K562 (cell line): ENCODE results near the gene ATP9B. TPM values are rescaled to one million over a fixed set of nuclear protein-coding genes. Genes with fewer than 3 reads are reported as not detected.

Source experiments
- ATAC-seq: fragments of 200-7000 bp; cut with Tn5 transposase; 3 replicates; pipeline ENCODE4 v1.9.1; 2020; ENCODE audit warnings: moderate library complexity
- BruUV-seq: library from RNA; stranded (reverse); fragments of 400-500 nt; replicated peaks from 2 replicates; lab custom pipeline; 2021; lab: Mats Ljungman, UMichigan
- CTCF ChIA-PET: fragments of 300-600 bp; formaldehyde crosslinking; extraction: SDS; loops from one replicate; lab custom pipeline; 2021; ENCODE audit warnings: low intra/inter-chr PET ratio; lab: Yijun Ruan, JAX
- POLR2A ChIA-PET: fragments of 300-600, 350-650 bp; sonication (Branson Sonifier 250); formaldehyde crosslinking; extraction: SDS; loops from one replicate; lab custom pipeline; 2021; ENCODE audit warnings: antibody characterized with exemption, inconsistent platforms; lab: Yijun Ruan, JAX
- DNase-seq, 4 experiments: peaks; one replicate each; pipeline versions ENCODE4 v3.0.0 to v3.0.0-alpha.2; 2011 to 2018; ENCODE audit warnings: low spot score in 3 of 4, mixed read lengths in 3 of 4; ENCODE audit errors: extremely low read depth in 1 of 4
- FAIRE-seq: peaks from 2 replicates; lab custom pipeline; 2011; peaks lifted over from hg19 to GRCh38; lab: Jason Lieb, UNC
- H2AFZ ChIP-seq: 2 replicates; pipeline ENCODE4 v1.6.0; 2011; ENCODE audit warnings: low read depth, low read length, control low read depth, inconsistent platforms
- H3K27ac ChIP-seq: fragments of 200-600 bp; 3 replicates; pipeline ENCODE4 v1.8.0; 2011; ENCODE audit warnings: low read depth, mild to moderate bottlenecking, control low read depth, inconsistent platforms, low read length, moderate library complexity, mixed read lengths; ENCODE audit errors: extremely low read depth
- H3K27me3 ChIP-seq, 2 experiments: fragments of 300-600 bp in 1 of 2; 2 replicates in 1 of 2; 3 replicates in 1 of 2; pipeline versions ENCODE4 v1.6.0 to v1.8.0; 2011; ENCODE audit warnings: inconsistent platforms in 2 of 2, low read length in 2 of 2, mild to moderate bottlenecking in 1 of 2, mixed read lengths in 1 of 2, moderate library complexity in 1 of 2; ENCODE audit not compliant: control insufficient read depth in 2 of 2, insufficient read depth in 2 of 2
- H3K36me3 ChIP-seq: fragments of 300-600 bp; 3 replicates; pipeline ENCODE4 v1.8.0; 2011; ENCODE audit warnings: mild to moderate bottlenecking, low read length, inconsistent platforms; ENCODE audit not compliant: control insufficient read depth, insufficient read depth
- H3K4me1 ChIP-seq, 2 experiments: fragments of 200-600 bp in 1 of 2; replicated peaks in 1 of 2; 2 replicates in 1 of 2; 3 replicates in 1 of 2; pipeline versions ENCODE4 v1.5.1 to v1.8.0; 2011; ENCODE audit warnings: inconsistent platforms in 2 of 2, low read length in 2 of 2, mild to moderate bottlenecking in 1 of 2, mixed read lengths in 1 of 2, moderate library complexity in 1 of 2; ENCODE audit not compliant: control insufficient read depth in 2 of 2, insufficient read depth in 2 of 2
- H3K4me2 ChIP-seq: 2 replicates; pipeline ENCODE4 v1.6.1; 2011; ENCODE audit warnings: low read length, control low read depth, inconsistent platforms, mixed read lengths; ENCODE audit not compliant: insufficient read depth
- H3K4me3 ChIP-seq: fragments of 200-600 bp; sonication (generic), shearing (Covaris generic); 2 replicates; pipeline ENCODE4 v1.5.1; 2016; ENCODE audit warnings: control low read depth, inconsistent platforms
- H3K79me2 ChIP-seq: fragments of 200-600 bp; 3 replicates; pipeline ENCODE4 v1.8.0; 2011; ENCODE audit warnings: low read length, inconsistent platforms; ENCODE audit not compliant: control insufficient read depth, insufficient read depth
- H3K9ac ChIP-seq, 2 experiments: 2 replicates each; pipeline versions ENCODE4 v1.6.0 to v1.6.1; 2011; ENCODE audit warnings: low read depth in 2 of 2, low read length in 2 of 2, control low read depth in 1 of 2, inconsistent platforms in 1 of 2, mild to moderate bottlenecking in 1 of 2, mixed read lengths in 1 of 2; ENCODE audit not compliant: insufficient read depth in 1 of 2
- H3K9me1 ChIP-seq: one replicate; pipeline ENCODE4 v1.6.0; 2011; ENCODE audit warnings: inconsistent platforms, mild to moderate bottlenecking, low read length, moderate library complexity; ENCODE audit not compliant: control insufficient read depth, insufficient read depth
- H3K9me3 ChIP-seq: replicated peaks from 2 replicates; pipeline ENCODE4 v1.5.1; 2011; ENCODE audit warnings: low read depth, low read length, inconsistent platforms; ENCODE audit not compliant: control insufficient read depth, insufficient read depth
- H4K20me1 ChIP-seq: replicated peaks from 2 replicates; pipeline ENCODE4 v1.6.1; 2011; ENCODE audit warnings: low read length, inconsistent platforms, mixed read lengths; ENCODE audit not compliant: control insufficient read depth, insufficient read depth
- ESRRB ChIP-seq: fragments of 250-450 bp; sonication (Bioruptor Pico); IDR thresholded peaks from 2 replicates; pipeline ENCODE4 v1.5.0; 2020; ENCODE audit warnings: mild to moderate bottlenecking, moderate library complexity, borderline replicate concordance
- GATAD2A ChIP-seq: fragments of 450-650 bp; IDR thresholded peaks from 2 replicates; pipeline ENCODE4 v1.6.1; 2017
- HDAC3 ChIP-seq: fragments of 450-650 bp; IDR thresholded peaks from 2 replicates; pipeline ENCODE4 v1.6.1; 2018; ENCODE audit warnings: borderline replicate concordance, mild to moderate bottlenecking, moderate library complexity; ENCODE audit not compliant: partially characterized antibody
- KAT2B ChIP-seq: IDR thresholded peaks from one replicate; pipeline ENCODE4 v1.6.1; 2012; ENCODE audit warnings: low read depth, mild to moderate bottlenecking, control low read depth, inconsistent platforms, low read length, moderate library complexity
- YBX1 ChIP-seq: fragments of 450-650 bp; IDR thresholded peaks from 2 replicates; pipeline ENCODE4 v1.7.1; 2016; ENCODE audit warnings: mild to moderate bottlenecking
- ZNF324 ChIP-seq: fragments of 250-450 bp; sonication (Bioruptor Pico); IDR thresholded peaks from 2 replicates; pipeline ENCODE4 v1.4.0; 2020; ENCODE audit warnings: mild to moderate bottlenecking
- ZNF561 ChIP-seq: fragments of 450-650 bp; formaldehyde crosslinking; conservative IDR thresholded peaks from 2 replicates; pipeline ENCODE4 v1.4.0; 2020; ENCODE audit warnings: mild to moderate bottlenecking, moderate library complexity
- ZNF75A ChIP-seq: fragments of 450-650 bp; formaldehyde crosslinking; IDR thresholded peaks from 2 replicates; pipeline ENCODE4 v1.4.0; 2020; ENCODE audit warnings: mild to moderate bottlenecking
- WGBS: fragments of 100-300 bp; shearing (Covaris generic); methylation state at CpG from one replicate; pipeline ENCODE4 v1.1.6; 2016; ENCODE audit warnings: low coverage, mixed read lengths; ENCODE audit not compliant: insufficient coverage; ENCODE audit errors: missing lambda C conversion rate; 5-methylcytosine and 5-hydroxymethylcytosine counted together
- in situ Hi-C: fragments of 300-500 bp; cut with MboI; formaldehyde crosslinking; loops from 4 replicates; pipeline ENCODE4 v1.15.0; 2018; ENCODE audit warnings: inconsistent platforms, mixed read lengths
- intact Hi-C: fragments of 100-400 bp; cut with micrococcal nuclease; formaldehyde crosslinking; loops from 2 replicates; pipeline ENCODE4 v1.14.2; 2022
- polyA plus RNA-seq, 8 experiments: library from polyadenylated mRNA; depleted of rRNA in 4 of 8; stranded (reverse) in 5 of 8; unstranded in 3 of 8; fragments of >200 nt; fragmentation: Nextera tagmentation in 2 of 8; fragmentation: Illumina TruSeq in 1 of 8; extraction: Ambion mirVana in 2 of 8; extraction: Trizol in 1 of 8; gene quantifications; 2 replicates each; pipeline versions ENCODE4 v1.2.1 to v1.2.3, GENCODE V29; 2011 to 2014; ENCODE audit warnings: inconsistent platforms in 1 of 8, missing spikeins in 1 of 8
- total RNA-seq, 7 experiments: library from RNA; depleted of rRNA in 6 of 7; stranded (reverse); fragments of >200 nt in 6 of 7; fragmentation: Illumina TruSeq in 2 of 7; extraction: Trizol in 2 of 7; gene quantifications; 2 replicates each; pipeline versions ENCODE4 v1.2.1 to v1.2.3, GENCODE V29; 2011 to 2021; ENCODE audit warnings: low replicate concordance in 1 of 7
- TF ChIP-seq, protein P1 (sequence below): fragments of 450-650 bp; IDR thresholded peaks from 2 replicates; pipeline ENCODE4 v1.6.1; 2016; ENCODE audit warnings: missing biosample characterization, missing genetic modification characterization
- TF ChIP-seq, protein P2 (sequence below): fragments of 450-650 bp; formaldehyde crosslinking; IDR thresholded peaks from 2 replicates; pipeline ENCODE4 v1.4.0; 2022; ENCODE audit warnings: missing genetic modification characterization
- TF ChIP-seq, protein P3 (sequence below): fragments of 250-450 bp; sonication (Bioruptor Pico); IDR thresholded peaks from 2 replicates; pipeline ENCODE4 v1.5.0; 2022; ENCODE audit warnings: mild to moderate bottlenecking

The ATP9B gene
- total and polyA plus RNA-seq, 9 of the 15 experiments (the other 6 are each of a cell fraction or from before 2014, with no cell fraction given), result 0.66 to 13.2 (median 7.9) TPM

DNA sequence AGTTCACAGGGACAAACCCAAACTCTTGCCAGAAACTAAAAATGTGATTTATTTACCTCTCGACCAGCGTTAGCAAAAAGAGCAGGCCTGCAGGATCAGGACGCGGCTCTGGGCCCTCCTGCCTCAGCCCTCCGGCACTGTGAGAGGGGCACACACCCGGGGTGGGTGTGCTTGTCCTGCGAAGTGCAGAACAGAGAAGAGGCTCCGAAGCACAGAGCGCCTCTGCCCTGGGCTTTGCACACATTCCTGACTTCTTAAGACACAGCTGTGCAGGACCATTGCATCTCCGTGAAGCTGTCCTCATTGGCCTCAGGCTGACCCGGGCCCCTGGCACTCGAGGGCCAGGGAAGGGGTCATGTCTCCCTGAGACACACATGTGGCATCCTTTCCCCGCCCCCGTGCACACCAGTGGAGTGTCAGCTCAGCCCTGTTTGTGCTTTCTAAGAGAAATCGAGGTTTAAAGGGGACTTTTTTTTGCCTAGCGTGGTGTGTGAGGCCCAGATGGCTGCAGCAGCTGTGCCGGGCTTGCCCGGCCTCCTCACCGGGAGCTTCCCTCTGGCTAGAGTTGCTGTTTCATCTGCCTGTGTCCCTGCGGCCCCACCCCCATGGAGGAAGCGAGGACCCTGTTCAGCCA is 316.6 kb downstream of the ATP9B start:
- DNase-seq, result no peak
- H3K4me2 ChIP-seq, result no peak overlapping the region
- intact Hi-C loops, result no loop called here
- TF ChIP-seq ZNF561 (CRISPR knock-in tag) (no peak), KAT2B (no peak), ZNF75A (no peak)
- TF ChIP-seq, all 486 proteins: peak for 0
- Histone ChIP-seq H3K27ac (no peak overlapping the region), H3K9me1 (no peaks in the 10 kb centered on the region), H3K4me3 (no peak overlapping the region), H3K27me3 (no peaks in the 10 kb centered on the region; a peak in 1 of 5 replicates), H3K9ac (no peak overlapping the region), H3K9me3 (no peaks in the 10 kb centered on the region), H2AFZ (no peak overlapping the region), H4K20me1 (no peaks in the 10 kb centered on the region; the same call in 1 of the 2 replicates), H3K4me1 (peaks cover 0 to 7% of the 10 kb centered on the region in 2 experiments; a peak in 2 of 5 replicates), H3K79me2 (no peaks in the 10 kb centered on the region), H3K36me3 (no peaks in the 10 kb centered on the region)
- FAIRE-seq (no peak), ATAC-seq (no peak)
- in situ Hi-C loops, result no loop called here
- BruUV-seq, result no TSS peak
- WGBS, result 33% methylated on average over 12 of the region's 21 CpGs
- CTCF ChIA-PET, result interaction anchor here (0.6 kb wide), 1 partner anchor 145 kb away, joined by 4 read pairs; no protein-coding TSS in a partner anchor
- POLR2A ChIA-PET, result no interaction called here

DNA sequence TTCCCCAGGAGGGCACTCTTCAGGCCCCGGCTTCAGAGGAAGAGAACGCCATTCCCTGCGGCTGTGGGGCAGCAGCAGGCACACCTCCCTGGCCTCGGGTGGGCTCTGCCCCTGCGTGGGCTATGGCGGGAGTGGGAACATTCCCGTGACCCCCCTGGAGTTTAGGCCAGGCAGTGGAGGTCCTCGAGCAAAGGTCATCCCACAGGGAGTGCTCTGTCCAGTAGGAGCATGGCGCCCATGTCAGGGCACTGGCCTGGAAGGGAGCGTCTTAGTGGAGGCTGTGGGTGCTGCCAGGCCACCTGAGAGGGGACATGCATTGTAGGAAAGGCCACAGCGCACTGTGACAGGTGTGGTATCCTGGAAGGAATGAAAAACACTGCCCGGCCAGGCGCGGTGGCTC is 317.4 kb downstream of the ATP9B start:
- no peaks in the 10 kb centered on the region for H3K79me2 ChIP-seq
- DNase-seq (no peak), FAIRE-seq (no peak), ATAC-seq (no peak)
- H3K27ac ChIP-seq, result no peak overlapping the region
- H4K20me1 ChIP-seq, result no peaks in the 10 kb centered on the region
- no peak overlapping the region for H3K4me2 ChIP-seq
- no peak overlapping the region for H3K4me3 ChIP-seq
- POLR2A ChIA-PET, result no interaction called here
- in situ Hi-C loops, result no loop called here
- H3K9ac ChIP-seq, result no peak overlapping the region
- no peaks in the 10 kb centered on the region for H3K36me3 ChIP-seq
- no peaks in the 10 kb centered on the region for H3K9me1 ChIP-seq
- no peaks in the 10 kb centered on the region; a peak in 1 of 5 replicates for H3K27me3 ChIP-seq
- CTCF ChIA-PET, result interaction anchor here (0.6 kb wide), 1 partner anchor 144 kb away, joined by 4 read pairs; no protein-coding TSS in a partner anchor
- peaks cover 0 to 7% of the 10 kb centered on the region in 2 experiments; a peak in 2 of 5 replicates for H3K4me1 ChIP-seq
- BruUV-seq, result no TSS peak
- 60% methylated on average over 4 of the region's 14 CpGs for WGBS
- no peak overlapping the region for H2AFZ ChIP-seq
- intact Hi-C loops, result no loop called here
- H3K9me3 ChIP-seq, result no peaks in the 10 kb centered on the region
- TF ChIP-seq, protein P1, sequence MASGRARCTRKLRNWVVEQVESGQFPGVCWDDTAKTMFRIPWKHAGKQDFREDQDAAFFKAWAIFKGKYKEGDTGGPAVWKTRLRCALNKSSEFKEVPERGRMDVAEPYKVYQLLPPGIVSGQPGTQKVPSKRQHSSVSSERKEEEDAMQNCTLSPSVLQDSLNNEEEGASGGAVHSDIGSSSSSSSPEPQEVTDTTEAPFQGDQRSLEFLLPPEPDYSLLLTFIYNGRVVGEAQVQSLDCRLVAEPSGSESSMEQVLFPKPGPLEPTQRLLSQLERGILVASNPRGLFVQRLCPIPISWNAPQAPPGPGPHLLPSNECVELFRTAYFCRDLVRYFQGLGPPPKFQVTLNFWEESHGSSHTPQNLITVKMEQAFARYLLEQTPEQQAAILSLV (tag), result no peak
- TF ChIP-seq ESRRB (CRISPR knock-in tag) (no peak), GATAD2A (no peak), HDAC3 (no peak), YBX1 (no peak), ZNF324 (CRISPR knock-in tag) (no peak)
- TF ChIP-seq, protein P2, sequence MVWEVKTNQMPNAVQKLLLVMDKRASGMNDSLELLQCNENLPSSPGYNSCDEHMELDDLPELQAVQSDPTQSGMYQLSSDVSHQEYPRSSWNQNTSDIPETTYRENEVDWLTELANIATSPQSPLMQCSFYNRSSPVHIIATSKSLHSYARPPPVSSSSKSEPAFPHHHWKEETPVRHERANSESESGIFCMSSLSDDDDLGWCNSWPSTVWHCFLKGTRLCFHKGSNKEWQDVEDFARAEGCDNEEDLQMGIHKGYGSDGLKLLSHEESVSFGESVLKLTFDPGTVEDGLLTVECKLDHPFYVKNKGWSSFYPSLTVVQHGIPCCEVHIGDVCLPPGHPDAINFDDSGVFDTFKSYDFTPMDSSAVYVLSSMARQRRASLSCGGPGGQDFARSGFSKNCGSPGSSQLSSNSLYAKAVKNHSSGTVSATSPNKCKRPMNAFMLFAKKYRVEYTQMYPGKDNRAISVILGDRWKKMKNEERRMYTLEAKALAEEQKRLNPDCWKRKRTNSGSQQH, result no peak
- TF ChIP-seq, protein P3, sequence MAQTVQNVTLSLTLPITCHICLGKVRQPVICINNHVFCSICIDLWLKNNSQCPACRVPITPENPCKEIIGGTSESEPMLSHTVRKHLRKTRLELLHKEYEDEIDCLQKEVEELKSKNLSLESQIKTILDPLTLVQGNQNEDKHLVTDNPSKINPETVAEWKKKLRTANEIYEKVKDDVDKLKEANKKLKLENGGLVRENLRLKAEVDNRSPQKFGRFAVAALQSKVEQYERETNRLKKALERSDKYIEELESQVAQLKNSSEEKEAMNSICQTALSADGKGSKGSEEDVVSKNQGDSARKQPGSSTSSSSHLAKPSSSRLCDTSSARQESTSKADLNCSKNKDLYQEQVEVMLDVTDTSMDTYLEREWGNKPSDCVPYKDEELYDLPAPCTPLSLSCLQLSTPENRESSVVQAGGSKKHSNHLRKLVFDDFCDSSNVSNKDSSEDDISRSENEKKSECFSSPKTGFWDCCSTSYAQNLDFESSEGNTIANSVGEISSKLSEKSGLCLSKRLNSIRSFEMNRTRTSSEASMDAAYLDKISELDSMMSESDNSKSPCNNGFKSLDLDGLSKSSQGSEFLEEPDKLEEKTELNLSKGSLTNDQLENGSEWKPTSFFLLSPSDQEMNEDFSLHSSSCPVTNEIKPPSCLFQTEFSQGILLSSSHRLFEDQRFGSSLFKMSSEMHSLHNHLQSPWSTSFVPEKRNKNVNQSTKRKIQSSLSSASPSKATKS (CRISPR knock-in tag), result no peak
